ENCODE data around the gene ST8SIA4.

ST8SIA4 gene

DNA sequence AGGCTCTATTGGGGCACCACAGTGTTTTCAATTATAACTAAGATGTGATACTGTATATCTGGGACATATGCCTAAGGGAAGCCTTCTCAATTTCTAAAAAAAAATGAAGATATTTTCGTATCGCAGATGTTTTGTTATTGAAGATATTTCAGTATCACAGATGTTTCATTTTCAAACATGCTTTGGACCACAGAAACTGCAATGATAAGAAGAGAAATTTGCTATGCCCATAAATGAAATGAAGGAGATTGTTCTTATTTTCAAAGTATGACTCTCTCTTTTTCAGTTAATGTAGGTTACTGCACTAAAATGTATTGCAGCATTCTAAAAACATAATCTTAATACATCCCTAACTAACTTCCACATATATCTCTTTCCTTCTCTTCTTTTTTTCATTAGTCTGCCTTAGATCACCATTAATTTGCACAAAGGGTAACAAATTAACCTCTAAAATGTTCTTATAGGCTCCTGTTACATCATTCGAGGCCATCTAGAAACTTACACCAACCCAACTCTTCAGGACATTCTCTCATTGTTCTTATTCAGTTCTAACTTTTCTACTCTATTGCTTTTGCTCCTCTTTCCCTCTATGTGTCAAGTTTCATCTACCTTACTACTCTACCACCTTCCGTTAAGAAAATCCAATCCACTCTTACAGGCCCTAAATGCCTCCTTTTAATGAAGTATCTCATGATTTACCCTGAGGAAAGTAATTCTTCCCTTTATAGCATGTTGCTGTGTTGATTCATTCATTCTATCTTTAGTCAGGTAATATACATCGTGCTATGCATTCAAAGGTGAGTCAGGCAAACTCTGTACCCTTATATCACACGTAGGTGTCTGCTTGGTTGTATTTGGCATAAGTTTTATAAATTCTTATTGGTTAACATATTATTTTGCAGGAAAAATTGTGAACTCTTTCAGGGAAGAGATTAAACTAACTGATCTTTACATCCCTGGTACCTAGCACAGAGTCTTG lies 70.5 kb downstream of the ST8SIA4 start:
- no peak for DNase-seq (ENCODE audit: low read depth in 4 of 4, low spot score in 1 of 4)

- DNase-seq (ENCODE audit: low read depth in 4 of 4, low spot score in 1 of 4), result no peak
These were observed 74.2 kb downstream of the ST8SIA4 start for GRCh38 chr5:100828898-100829356.

DNA sequence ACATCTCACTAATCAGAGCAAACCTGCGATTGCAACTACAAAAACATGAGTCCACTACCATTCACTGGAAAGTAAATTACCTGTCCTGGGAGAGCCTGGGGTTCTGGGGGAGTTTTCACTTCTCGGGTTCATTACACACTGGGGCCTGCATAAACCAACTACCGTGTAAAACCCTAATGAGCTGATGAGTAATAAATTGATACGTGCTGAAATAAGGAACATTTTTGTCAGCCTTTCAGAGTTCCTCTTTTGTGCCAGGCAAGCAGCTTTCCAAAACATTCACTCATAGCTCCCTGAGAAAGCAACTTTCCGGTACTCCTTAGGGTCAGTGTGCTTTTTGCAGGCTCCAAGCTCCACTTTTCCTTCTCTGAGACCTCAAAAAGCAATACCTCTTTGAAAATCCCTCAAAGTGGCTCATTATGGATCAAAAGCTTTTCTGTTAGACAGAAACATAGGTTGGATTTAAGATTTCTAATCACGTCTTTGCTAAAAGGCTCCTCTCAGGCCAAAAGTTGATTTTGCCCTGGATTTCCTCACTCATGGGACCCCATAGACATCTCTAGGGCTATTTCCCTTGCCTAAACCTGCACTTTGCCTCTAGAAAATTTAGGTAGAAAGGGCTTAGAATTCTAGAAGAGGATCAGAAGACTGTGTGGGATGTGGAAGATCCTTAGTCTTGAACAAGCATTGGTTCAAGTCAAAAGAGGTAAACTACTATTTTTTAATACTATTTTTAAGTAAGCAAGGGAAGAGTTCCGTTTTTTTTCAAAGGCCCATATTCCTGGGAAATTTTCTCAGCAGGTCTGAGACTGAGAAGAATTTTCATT lies 74.8 kb downstream of the ST8SIA4 start:
- DNase-seq (ENCODE audit: low read depth in 4 of 4, low spot score in 1 of 4), result no peak

- DNase-seq (ENCODE audit: low read depth in 4 of 4, low spot score in 1 of 4), result no peak
These were observed 75.6 kb downstream of the ST8SIA4 start for GRCh38 chr5:100827481-100827889.

- DNase-seq (ENCODE audit: low read depth in 4 of 4, low spot score in 1 of 4), result no peak
These were observed 76.9 kb downstream of the ST8SIA4 start for GRCh38 chr5:100826133-100826532.

- DNase-seq (ENCODE audit: low read depth in 4 of 4, low spot score in 1 of 4), result no peak
These were observed 78.4 kb downstream of the ST8SIA4 start for GRCh38 chr5:100824635-100825034.

DNA sequence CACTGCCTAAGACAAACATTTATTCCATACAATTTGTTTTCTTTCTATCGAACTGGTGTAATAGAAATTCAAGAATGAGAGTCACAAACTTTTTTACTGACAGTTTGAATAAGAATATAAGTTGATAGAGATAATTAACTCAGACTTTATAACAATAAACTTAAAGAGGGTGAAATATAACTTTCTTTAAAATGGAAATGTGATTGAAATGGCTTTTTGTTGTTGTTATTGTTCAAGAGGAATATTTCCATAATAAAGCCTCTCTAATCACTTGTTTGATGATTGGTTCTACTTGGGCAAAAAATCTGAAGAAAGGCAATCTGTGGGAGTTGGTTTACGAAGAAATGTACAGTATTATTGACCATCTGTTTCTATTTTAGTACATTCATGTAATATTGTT lies 79.3 kb downstream of the ST8SIA4 start:
- no peak for DNase-seq (ENCODE audit: low read depth in 4 of 4, low spot score in 1 of 4)

- DNase-seq (ENCODE audit: low read depth in 4 of 4, low spot score in 1 of 4), result no peak
These were observed 81.3 kb downstream of the ST8SIA4 start for GRCh38 chr5:100821751-100822150.

DNA sequence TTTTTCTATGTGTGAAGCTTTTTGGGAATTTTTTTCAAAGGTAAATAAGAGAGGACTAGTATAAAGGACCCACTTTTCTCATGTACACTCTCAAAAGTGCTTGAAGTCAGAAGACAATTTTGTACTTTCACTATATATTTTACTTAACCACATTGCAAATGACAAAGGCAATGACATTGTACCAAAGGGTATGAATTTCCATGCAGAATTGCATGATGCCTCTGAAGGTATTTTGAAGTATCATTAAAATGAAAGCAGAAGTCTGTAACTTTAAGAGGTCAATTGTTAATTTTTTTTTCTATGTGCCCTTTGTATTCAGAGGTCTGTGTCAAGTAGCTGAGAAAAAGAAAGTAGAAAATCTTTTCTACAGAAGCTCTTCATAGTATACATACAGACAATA lies 84.7 kb downstream of the ST8SIA4 start:
- no peak for DNase-seq (ENCODE audit: low read depth in 4 of 4, low spot score in 1 of 4)

GRCh38 chr5:100803397-100803796 lies 99.7 kb downstream of the ST8SIA4 start:
- DNase-seq (ENCODE audit: low read depth in 4 of 4, low spot score in 1 of 4), result no peak

- no peak for DNase-seq (ENCODE audit: low read depth in 4 of 4, low spot score in 1 of 4)
These were observed 100.9 kb downstream of the ST8SIA4 start for GRCh38 chr5:100802208-100802607.

GRCh38 chr5:100800562-100800961 lies 102.5 kb downstream of the ST8SIA4 start:
- no peak for DNase-seq (ENCODE audit: low read depth in 4 of 4, low spot score in 1 of 4)

- no peak for DNase-seq (ENCODE audit: low read depth in 4 of 4, low spot score in 1 of 4)
These were observed 103.9 kb downstream of the ST8SIA4 start for GRCh38 chr5:100799166-100799565.

DNA sequence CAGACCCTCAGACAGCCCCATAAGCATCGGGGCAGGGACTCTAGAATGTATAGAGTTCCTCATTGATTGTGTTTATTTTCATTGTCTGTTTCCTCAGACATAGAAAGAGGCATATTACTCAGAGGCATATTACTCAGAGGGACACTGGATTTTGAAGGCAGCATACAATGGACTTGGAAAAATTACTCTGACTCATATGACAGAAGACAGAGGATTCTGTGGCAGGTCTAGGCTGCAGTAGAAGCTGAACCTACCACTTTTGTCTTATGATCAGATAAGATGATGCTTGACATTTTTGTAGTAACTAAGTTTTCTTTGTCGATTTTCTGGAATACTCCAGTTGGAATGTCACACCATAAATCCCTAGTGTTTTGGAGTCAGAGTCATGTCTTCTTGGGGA lies 105.2 kb downstream of the ST8SIA4 start:
- no peak for DNase-seq (ENCODE audit: low read depth in 4 of 4, low spot score in 1 of 4)

DNA sequence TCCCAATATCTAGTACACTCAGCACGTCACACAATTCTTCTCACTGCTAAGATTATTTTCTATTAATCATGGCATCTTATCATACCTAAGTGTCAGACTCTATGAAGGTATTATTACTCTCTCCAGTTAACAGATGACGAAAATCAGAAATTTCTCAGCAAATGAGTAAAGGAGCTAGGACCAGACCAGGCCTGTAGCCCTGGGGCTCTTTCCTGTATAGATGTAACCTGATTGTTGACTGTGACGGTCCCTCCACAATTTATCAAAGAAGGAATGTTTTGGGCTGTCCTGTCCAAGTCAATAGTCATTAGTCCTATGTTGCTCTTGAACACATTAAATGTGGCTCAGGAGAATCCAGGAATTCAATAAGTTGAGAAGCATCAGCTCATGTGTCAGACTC lies 106.2 kb downstream of the ST8SIA4 start:
- DNase-seq (ENCODE audit: low read depth in 4 of 4, low spot score in 1 of 4), result no peak

DNA sequence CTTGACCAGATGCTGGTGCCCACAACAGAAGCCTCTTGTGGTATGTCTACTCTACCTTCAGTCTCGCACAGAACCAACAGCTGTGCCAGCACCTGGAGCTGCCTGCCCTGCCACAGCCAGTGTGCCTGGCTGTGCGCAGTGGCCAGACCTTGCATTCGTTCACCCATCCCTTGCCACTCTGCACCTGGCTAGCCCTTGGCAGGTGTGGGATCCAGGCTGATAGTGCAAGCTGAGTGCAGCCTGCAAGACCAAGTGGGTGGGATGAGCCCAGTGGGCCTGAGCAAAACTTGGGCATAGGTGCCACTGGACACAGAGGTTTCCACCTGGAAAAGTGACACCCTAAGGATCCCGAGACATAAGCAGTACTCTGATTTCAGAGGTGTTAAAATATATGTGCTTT lies 108.2 kb downstream of the ST8SIA4 start:
- no peak for DNase-seq (ENCODE audit: low read depth in 4 of 4, low spot score in 1 of 4)

DNA sequence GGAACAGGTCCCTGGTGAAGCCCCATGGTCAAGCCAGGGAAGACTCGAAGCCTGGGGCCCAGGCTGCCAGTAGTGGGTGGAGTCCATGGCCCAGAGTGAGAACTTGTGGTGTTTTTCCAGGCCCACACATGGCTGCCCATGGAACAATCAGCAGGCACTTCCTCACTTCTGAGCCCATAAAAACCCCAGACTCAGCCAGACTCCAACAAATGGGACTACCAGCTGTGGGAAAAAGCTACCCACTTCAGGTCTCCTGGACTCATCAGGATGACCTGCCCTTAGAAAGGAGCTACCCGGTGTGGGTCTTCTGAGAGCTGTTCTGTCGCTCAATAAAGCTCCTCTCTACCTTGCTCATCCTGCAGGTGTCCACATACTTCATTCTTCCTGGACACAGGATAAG lies 108.9 kb downstream of the ST8SIA4 start:
- no peak for DNase-seq (ENCODE audit: low read depth in 4 of 4, low spot score in 1 of 4)

DNA sequence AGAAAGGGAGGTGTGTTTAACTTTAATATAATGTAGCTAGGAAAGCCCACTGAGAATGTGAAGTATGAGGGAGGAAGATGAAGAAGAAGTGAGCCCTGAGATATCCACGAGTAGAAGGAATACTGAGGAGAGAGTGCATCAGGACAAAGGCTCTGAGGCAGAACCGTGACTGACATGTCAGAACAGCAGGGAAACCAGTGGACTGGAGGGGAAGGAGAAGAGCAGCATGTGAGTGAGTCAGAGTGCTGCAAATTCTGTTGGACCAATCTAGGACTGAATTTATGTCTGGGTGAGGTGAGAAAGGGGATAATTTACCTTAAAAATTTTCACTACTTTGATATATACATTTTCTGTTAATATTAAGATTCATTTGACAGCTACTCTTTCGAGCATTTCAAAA lies 110.3 kb downstream of the ST8SIA4 start:
- no peak for DNase-seq (ENCODE audit: low read depth in 4 of 4, low spot score in 1 of 4)

DNA sequence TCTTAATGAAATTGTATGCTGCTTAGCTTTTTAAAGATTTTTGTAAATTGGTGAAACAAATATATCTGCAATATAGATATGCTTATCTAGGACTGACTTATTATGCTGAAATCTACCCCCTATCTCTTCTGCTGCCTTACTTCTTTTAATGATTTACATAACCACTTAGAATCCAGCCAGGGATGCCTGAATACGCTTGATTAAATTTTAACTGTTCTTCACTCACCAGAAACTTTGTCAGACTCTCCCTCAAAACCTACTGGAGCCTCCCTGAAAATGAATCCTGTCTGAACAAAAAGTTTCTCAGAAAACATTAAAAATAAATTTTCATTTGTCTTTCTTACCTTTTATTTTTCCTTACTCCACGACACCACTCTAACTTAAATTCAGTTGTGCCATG lies 111.7 kb downstream of the ST8SIA4 start:
- DNase-seq (ENCODE audit: low read depth in 4 of 4, low spot score in 1 of 4), result no peak

GRCh38 chr5:100790951-100791350 lies 112.1 kb downstream of the ST8SIA4 start:
- no peak for DNase-seq (ENCODE audit: low read depth in 4 of 4, low spot score in 1 of 4)

DNA sequence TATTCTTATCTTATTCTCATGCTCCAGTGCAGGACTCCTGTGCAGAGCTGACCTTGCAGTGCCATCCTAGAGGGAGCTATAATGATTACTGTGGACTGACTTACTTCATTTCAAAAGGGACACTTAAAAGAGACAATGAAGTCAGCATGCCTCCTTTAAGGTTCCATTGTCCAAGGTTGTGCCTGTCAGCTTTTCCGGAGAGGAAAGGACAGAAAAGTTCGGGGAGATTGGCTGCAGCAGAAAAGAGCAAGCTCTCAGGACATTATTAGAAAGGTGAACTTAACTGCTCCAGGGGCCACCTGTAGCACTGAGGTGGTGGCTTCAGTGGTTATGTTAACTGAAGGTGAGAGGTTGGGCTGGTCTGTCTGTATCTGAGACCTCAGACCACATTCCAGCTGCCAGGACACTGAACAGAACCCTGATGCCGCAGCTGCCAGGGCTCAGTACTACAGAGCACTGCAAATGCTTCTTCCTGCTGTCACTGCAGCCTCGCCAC lies 112.9 kb downstream of the ST8SIA4 start:
- no peak for DNase-seq (ENCODE audit: low read depth in 4 of 4, low spot score in 1 of 4)

DNA sequence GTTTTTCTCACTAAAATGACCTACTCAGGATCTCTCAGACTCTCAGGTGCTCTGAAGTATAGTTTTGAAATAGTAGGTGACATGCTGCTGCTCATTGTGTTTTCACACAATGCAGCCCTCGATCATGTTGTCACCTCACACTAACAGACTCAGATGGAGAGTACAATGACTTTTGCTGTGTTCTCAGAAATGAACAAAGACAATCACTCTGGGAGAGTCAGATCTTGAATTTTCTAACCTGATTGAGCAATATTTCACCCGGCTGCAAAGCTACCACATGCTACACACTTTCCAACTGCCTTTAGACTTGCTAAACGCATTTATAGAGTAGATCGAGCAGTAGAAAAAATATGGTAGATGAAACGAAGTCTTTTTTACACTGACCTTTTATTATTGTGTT lies 113.4 kb downstream of the ST8SIA4 start:
- no peak for DNase-seq (ENCODE audit: low read depth in 4 of 4, low spot score in 1 of 4)
